Breast epithelium (tissue), 4 donors: ENCODE measurements around the gene DTX4. TPM values are rescaled to one million over a fixed set of nuclear protein-coding genes. Genes with fewer than 3 reads are reported as not detected.
A peak's percentile ranks its signal among the peaks of the same experiment; 100 is the strongest.

Source experiments
- DNase-seq, 2 donors: peaks; one replicate each; pipeline ENCODE4 v3.0.0-alpha.2; 2019; ENCODE audit warnings: low spot score in 2 of 2
- H3K27ac ChIP-seq, 2 donors: fragments of 200-600 bp; sonication (generic) in 1 of 2; one replicate each; pipeline ENCODE4 v1.5.1; 2016 to 2019; ENCODE audit warnings: mild to moderate bottlenecking in 1 of 2
- H3K27me3 ChIP-seq, 2 donors: fragments of 200-600 bp; sonication (generic) in 1 of 2; one replicate each; pipeline versions ENCODE4 v1.5.1 to v1.6.0; 2017 to 2019; ENCODE audit warnings: control low read depth in 1 of 2, mild to moderate bottlenecking in 1 of 2
- H3K36me3 ChIP-seq: fragments of 200-600 bp; one replicate; pipeline ENCODE4 v1.5.1; 2019
- H3K4me1 ChIP-seq, 2 donors: fragments of 200-600 bp; sonication (generic); one replicate each; pipeline ENCODE4 v1.5.1; 2016 to 2019; ENCODE audit warnings: control low read depth in 1 of 2
- H3K4me3 ChIP-seq, 3 donors: fragments of 200-600 bp; sonication (generic); 1 replicate in 2 of 3; 2 replicates in 1 of 3; pipeline ENCODE4 v1.5.1; 2016 to 2019; ENCODE audit warnings: mild to moderate bottlenecking in 3 of 3, moderate library complexity in 2 of 3
- H3K9me3 ChIP-seq, 2 donors: fragments of 200-600 bp; sonication (generic) in 1 of 2; one replicate each; pipeline ENCODE4 v1.5.1; 2016 to 2019; ENCODE audit warnings: control low read depth in 1 of 2
- CTCF ChIP-seq, 3 donors: fragments of 450-650 bp; IDR thresholded peaks; one replicate each; pipeline ENCODE4 v1.5.1; 2016 to 2017; ENCODE audit warnings: antibody characterized with exemption in 3 of 3, mild to moderate bottlenecking in 3 of 3, moderate library complexity in 3 of 3
- POLR2A ChIP-seq: fragments of 450-650 bp; IDR thresholded peaks from one replicate; pipeline ENCODE4 v1.6.1; 2016; ENCODE audit warnings: antibody characterized with exemption, mild to moderate bottlenecking, moderate library complexity
- POLR2AphosphoS5 ChIP-seq, 3 donors: sonication (generic); formaldehyde crosslinking; IDR thresholded peaks; one replicate each; pipeline ENCODE4 v1.6.1; 2017; ENCODE audit warnings: antibody characterized with exemption in 3 of 3
- intact Hi-C: fragments of 100-400 bp; cut with DNase I; formaldehyde crosslinking; loops from one replicate; pipeline ENCODE4 v1.15.1; 2023; ENCODE audit warnings: low total_unique reads
- total RNA-seq, 3 donors: library from RNA; depleted of rRNA; stranded (reverse); fragments of >200 nt; gene quantifications; one replicate each; pipeline ENCODE4 v1.1.0, GENCODE V29; 2016

The DTX4 gene
- total RNA-seq, 3 donors from 2014 or later = 7.5 to 22.9 (median 10.8) TPM

GRCh38 chr11:59183771-59184170, 11.8 kb downstream of the DTX4 start:
- DNase-seq = no peak
- TF ChIP-seq POLR2A = no peak
- no peak for TF ChIP-seq POLR2AphosphoS5 (IDR thresholded peaks at IDR 0.05)
- TF ChIP-seq CTCF (IDR thresholded peaks at IDR 0.05) = no peak
- peaks cover 0 to 7% of the 10 kb centered on the region in 2 donors for H3K9me3 ChIP-seq
- peak overlapping the region in 1 of 2 donors; percentile 52 for H3K27ac ChIP-seq
- no peak overlapping the region for H3K4me3 ChIP-seq
- peaks cover 0 to 9% of the 10 kb centered on the region in 2 donors for H3K4me1 ChIP-seq
- H3K27me3 ChIP-seq = no peaks in the 10 kb centered on the region
- no peaks in the 10 kb centered on the region for H3K36me3 ChIP-seq
- intact Hi-C loops = no loop called here

- Histone ChIP-seq H3K27ac (peak overlapping the region in 1 of 2 donors; percentile 81), H3K9me3 (no peaks in the 10 kb centered on the region), H3K4me3 (no peak overlapping the region), H3K36me3 (no peaks in the 10 kb centered on the region), H3K27me3 (no peaks in the 10 kb centered on the region), H3K4me1 (peaks cover 0 to 9% of the 10 kb centered on the region in 2 donors)
- TF ChIP-seq POLR2A (no peak), CTCF (IDR thresholded peaks at IDR 0.05) (no peak), POLR2AphosphoS5 (IDR thresholded peaks at IDR 0.05) (no peak)
- intact Hi-C loops = no loop called here
- no peak for DNase-seq
Measured at GRCh38 chr11:59184691-59185339, 12.9 kb downstream of the DTX4 start.

GRCh38 chr11:59185386-59185945, 13.5 kb downstream of the DTX4 start:
- no peaks in the 10 kb centered on the region for H3K36me3 ChIP-seq
- H3K4me1 ChIP-seq = peaks cover 0 to 9% of the 10 kb centered on the region in 2 donors
- H3K9me3 ChIP-seq = no peaks in the 10 kb centered on the region
- intact Hi-C loops = no loop called here
- H3K27me3 ChIP-seq = no peaks in the 10 kb centered on the region
- no peak overlapping the region for H3K4me3 ChIP-seq
- H3K27ac ChIP-seq = peak overlapping the region in 1 of 2 donors; percentile 81
- TF ChIP-seq POLR2AphosphoS5 (IDR thresholded peaks at IDR 0.05) = no peak
- TF ChIP-seq POLR2A = no peak
- TF ChIP-seq CTCF (IDR thresholded peaks at IDR 0.05) = no peak
- no peak for DNase-seq

- peak overlapping the region in 1 of 2 donors; percentile 81 for H3K27ac ChIP-seq
- no peak for DNase-seq
Measured at GRCh38 chr11:59186130-59186594, 14.2 kb downstream of the DTX4 start.

More at GRCh38 chr11:59186130-59186594, 14.2 kb downstream of the DTX4 start:
- Histone ChIP-seq H3K4me1 (peaks cover 0 to 9% of the 10 kb centered on the region in 2 donors), H3K36me3 (no peaks in the 10 kb centered on the region), H3K4me3 (peak overlapping the region in 1 of 3 donors; percentile 16), H3K27me3 (no peaks in the 10 kb centered on the region), H3K9me3 (no peaks in the 10 kb centered on the region)
- TF ChIP-seq CTCF (IDR thresholded peaks at IDR 0.05) (peak in 1 of 3 donors; percentile 34), POLR2A (no peak)
- intact Hi-C loops = no loop called here
